HG03520 (cell line): Measurements from ENCODE around the gene PTPRM.

Experiments used
- ATAC-seq: cut with Tn5 transposase; IDR thresholded peaks from one replicate; pipeline ENCODE4 v1.9.1; 2021; ENCODE audit warnings: mild to moderate bottlenecking, moderate library complexity; ENCODE audit not compliant: unreplicated experiment

PTPRM gene

GRCh38 chr18:8196238-8196637, 629.1 kb downstream of the PTPRM start:
- no peak for ATAC-seq

- no peak for ATAC-seq
These were observed 630.4 kb downstream of the PTPRM start for GRCh38 chr18:8197499-8197898.

DNA sequence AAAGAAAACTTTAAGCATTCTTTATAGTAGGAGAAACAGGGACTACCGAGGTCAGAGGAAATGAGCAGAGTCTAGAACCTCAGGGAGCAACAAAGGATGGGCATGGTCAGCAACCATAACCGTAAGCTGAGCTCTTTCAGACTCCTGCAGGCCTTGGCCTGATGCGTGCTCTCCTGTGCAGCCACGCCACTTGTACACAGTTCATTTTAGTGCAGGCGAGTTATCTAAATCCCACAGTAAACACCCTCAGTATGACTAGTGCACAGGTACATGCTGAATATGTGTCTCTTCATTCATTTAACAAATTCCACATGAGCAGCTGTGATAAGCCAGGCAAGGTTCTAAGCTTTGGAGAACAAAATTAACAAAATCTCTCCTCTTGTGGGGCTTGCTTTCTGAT, 640.9 kb downstream of the PTPRM start:
- ATAC-seq = no peak

DNA sequence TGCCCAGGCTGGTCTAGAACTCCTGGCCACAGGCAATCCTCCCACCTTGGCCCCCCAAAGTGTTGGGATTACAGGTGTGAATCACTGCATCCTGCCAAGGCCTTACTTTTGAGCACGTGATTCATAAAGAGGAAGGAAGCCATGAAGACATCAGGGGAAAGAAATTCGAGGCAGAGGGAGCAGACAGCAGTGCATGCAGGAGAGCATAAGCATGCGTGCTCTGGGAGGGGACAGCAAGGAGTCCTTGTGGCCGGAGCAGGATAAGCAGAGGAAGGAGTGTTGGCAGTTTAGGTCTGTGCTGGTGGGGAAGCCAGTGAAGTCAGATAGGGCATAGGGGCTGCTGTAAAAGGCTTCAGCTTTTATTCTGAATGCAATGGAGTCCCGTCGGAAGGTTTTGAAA, 641.6 kb downstream of the PTPRM start:
- ATAC-seq = no peak

DNA sequence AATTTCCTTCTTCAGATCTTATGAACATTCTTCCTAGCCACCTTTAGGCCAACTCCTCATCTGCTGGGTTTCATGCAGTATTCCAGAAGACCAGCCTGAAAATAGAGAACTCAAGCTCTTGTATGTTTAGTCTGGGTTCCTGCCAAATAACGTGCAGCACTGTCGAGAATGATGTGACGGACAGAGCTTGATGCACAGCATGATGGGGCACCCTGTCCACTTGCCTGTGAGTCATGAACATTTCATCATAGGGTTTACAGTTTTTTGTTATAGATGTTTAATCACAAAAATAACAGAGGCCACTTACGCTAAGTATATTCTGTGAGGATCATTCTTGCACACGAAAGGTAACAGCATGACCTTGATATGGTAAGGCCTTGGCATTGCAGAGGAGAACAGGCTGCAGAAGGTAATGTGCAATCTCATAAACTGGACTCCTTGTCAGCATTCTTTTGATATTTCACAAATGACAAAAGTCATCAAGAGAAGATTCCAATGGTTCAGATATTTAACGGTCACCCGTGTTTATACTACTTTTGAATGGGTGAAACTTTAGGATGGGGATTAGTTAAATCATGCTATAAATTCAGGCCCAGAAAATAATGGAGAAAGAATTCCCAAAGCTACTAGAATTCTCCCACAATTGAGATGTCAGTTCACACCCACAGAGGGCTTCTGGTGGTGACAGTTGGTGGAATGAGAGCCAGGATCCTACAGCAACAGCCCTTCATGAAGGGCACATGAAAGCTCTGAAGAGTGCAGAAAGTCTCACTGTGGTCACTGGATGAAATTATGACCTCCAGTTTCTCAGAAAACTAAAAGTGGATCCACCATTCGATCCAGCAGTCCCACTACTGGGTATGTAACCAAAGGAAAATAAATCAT, 646.0 kb downstream of the PTPRM start:
- ATAC-seq = no peak

DNA sequence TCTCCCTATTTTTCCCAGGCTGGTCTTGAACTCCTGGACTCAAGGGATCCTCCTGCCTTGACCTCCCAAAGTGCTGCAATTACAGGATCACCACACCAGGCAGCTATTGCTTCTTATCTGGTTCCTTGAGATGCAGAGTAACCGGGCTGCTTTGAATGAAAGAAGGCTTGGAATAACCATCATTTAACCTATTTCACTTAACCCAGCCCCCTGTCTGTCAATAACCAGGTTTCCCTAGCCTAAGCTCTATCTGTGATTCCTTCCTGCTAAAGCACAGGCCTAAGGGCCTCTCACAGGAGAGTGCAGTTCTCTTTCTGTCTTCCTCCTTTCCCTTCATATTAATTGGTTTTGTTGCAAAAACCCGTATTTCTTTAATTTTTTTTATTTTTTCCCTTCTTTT, 648.6 kb downstream of the PTPRM start:
- no peak for ATAC-seq

DNA sequence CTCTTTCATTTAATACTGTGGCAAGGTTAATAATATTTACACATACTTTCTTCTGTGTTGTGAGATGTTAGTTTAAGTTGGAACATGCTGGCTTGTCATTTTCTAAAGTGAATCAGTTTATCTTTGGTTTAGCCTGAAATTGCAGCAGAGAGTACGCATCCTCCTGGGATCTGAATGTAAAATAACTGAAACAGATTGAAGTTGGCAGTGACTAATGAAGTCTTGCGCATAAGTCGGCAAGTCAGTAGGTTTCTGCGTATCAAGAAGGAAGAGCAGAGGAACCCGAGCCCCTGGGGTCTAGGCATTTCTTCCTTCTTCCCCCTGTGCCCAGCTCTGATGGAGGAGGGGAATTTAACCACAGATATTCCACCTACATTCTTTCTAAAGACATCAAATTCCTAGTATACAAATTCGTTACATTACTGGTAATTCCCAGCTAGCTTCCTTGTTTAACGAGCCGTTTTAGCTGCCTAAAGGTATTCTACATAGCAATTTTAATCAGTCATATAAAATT, 650.0 kb downstream of the PTPRM start:
- ATAC-seq = no peak

DNA sequence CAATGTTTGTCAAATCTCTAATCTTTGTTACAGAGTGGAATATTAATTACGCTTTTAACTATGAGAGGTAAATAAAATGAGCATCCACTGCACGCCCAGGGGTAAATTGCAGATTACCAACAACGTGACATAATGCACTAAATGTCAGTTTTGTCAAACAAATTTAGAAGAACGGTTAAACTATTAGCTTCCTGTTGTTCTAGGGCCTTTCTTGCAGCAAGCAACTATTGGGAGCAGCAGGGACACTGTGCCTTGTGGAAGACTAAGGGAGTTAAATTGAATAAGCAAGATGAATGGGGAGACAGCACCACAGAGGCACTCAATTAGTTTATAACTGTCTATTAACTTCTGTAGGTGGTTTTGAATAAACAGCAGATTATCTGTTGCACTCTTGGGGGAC, 651.1 kb downstream of the PTPRM start:
- no peak for ATAC-seq

- ATAC-seq = no peak
These were observed 654.3 kb downstream of the PTPRM start for GRCh38 chr18:8221452-8221851.

DNA sequence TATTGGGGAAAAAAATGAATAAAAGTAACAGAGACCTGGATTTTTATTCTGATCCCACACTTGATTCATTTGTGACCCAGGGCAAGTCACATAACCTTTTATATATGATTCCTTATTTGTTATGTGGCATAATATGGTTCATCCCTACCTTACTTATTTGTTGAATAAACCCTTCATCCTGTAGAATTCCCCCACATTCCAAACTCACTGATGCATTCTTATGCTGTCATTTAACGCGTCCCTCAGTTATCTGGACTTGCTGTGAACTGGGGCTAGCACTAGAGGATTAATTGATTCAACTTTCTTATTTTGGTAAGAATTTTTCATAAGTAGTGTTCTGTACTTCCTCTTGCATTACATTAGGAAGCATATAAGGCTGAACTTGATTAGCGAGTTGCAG, 657.5 kb downstream of the PTPRM start:
- no peak for ATAC-seq

- no peak for ATAC-seq
These were observed 661.9 kb downstream of the PTPRM start for GRCh38 chr18:8229040-8229439.

GRCh38 chr18:8229787-8230186, 662.7 kb downstream of the PTPRM start:
- no peak for ATAC-seq

- ATAC-seq = no peak
These were observed 664.2 kb downstream of the PTPRM start for GRCh38 chr18:8231316-8231715.

DNA sequence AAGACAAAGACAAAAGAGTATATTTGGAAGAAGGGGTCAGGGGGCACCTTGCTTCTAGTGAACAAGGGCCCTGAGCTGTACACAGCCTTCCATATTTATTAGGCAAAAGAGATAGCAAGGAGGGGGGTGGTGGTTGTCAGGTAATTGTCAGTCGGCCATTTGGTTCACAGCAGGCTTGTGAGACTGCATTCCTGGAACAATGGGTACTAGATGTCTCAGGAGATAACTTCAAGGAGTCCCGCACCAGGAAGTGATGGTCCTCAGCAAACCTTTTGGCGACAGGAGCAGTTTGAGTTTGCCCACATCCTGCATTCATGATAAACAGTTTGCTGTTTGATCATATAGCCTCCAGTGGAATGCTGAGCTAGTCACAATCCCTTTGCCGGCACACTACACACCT, 665.7 kb downstream of the PTPRM start:
- ATAC-seq = no peak

GRCh38 chr18:8235894-8236293, 668.8 kb downstream of the PTPRM start:
- no peak for ATAC-seq

DNA sequence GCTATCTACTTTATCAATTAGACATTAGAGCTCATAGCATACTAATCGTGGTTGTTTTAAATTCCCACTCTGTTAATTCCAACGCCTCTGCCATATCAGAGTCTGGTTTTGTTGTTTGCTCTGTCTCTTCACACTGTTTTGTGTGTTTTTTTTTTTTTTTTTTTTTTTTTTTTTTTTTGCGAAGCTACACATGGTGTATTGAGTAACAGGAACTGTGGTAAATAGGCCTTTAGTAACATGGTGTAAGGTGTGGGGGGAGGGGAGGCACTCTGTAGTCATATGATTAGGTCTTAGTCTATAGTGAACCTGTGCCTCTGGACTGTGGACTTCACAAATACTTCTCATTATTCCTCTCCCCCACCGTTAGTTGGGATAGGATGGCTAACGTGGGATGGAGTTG, 671.4 kb downstream of the PTPRM start:
- no peak for ATAC-seq

- ATAC-seq = no peak
These were observed 674.6 kb downstream of the PTPRM start for GRCh38 chr18:8241731-8242130.

DNA sequence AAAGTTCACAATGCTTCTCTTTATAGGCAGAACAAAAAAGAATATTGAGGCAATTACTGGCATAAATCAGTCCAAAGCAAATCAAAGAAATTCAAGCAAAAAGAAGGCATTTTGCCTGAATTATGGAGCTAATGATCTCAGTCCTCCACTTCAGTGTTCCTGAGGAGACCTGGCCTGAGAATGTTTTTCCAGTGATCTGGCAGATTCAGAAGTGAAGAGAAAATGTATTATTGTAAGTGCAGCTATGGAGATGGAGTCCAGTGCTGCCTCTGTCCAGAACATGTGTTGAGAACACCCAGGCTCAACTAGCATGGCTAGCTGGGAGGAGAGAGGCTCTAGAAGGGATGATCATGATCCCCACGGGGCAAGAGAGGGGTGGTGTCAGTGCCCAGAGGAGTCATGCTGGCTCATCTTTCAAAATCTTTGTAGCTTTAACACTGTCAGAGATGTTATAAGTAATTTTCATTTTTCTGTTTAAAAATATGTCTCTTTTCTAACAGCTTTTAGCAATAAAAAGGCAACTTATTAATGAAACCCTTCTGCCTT, 675.1 kb downstream of the PTPRM start:
- no peak for ATAC-seq

DNA sequence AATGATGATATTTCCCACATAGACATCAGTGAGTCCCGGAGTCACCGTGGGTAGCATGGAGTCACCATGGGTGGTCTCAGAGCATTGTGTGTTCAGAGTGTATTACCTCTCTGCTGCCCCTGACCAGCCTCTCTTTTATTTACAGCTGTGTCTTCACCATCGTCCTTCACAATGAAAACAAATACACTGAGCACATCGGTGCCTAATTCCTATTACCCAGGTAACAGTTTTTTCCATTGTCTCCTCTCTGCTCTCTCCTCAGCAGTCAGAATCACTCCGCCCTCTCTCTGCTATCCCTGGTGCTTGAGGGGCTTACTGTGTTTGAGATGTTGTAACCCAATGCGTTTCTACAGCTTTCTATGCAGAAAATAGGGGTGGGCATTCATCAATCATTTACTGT, 680.6 kb downstream of the PTPRM start:
- no peak for ATAC-seq

DNA sequence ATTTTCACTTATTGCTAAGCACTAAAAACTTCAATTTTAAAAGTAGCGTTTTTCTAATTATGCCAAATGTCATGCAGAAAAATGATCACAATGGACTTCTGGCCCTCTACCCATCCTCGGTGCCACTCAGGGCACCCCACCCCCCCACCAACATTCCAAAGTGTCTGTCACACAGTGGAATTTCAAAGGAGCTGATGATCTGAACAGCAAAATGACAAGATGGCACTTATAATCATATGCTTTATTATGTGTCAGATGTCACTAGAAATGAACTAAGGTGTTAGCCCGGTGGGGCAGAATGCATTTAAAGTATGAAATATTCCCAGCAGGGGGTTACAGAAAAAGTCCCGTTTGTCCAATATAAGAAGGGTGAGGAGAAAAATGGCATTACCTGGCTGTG, 681.5 kb downstream of the PTPRM start:
- no peak for ATAC-seq

DNA sequence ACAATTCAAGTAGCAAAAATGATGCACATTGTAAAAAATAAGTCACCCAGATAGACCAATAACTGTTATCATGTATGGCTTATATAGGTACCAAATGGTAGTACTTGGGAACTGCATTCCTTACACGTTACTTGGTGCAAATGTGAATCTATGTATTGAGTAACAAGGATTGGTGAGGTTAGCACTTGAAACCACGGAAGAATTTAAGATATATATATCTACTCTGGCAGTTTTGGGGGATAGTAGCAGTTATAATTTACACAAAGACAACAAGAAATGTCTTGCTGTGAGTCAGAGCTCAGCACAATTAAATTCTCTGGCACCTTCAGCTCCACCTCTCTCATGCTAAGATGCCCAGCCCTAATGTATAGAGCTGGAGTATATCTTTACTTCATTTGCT, 682.7 kb downstream of the PTPRM start:
- no peak for ATAC-seq

- ATAC-seq = no peak
These were observed 685.3 kb downstream of the PTPRM start for GRCh38 chr18:8252371-8252770.

DNA sequence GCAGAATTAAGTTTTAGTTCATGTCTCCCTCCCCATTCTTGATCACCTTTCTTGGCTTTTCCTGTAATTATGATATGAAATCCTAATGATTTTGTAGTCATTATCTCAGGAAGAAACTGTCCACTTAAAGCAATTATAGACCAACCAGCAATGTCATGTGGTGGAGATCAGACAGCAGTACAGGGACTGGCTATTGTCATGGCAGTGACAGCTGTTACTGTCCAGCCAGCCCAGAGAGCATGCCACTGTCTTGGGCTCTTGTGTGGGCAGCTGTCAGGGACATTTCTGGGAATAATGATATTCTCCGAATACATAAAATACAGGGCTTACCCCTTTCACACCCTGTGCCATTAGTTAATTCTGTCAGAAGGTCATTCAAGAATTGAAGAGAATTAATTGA, 686.8 kb downstream of the PTPRM start:
- no peak for ATAC-seq
